Parathyroid adenoma (tissue), 2 donors: ENCODE results near the gene STAU1.
"Not testable (repeated sequence)": the region's sequence is repeated elsewhere in the genome, so short reads cannot be mapped to it uniquely, and the experiment has no call there.

ENCODE experiments used
- H2AFZ ChIP-seq: fragments of 300-600 bp; sonication (generic); one replicate; pipeline ENCODE4 v1.7.0; 2017; ENCODE audit warnings: antibody characterized with exemption, mild to moderate bottlenecking
- H3K27ac ChIP-seq: fragments of 300-600 bp; sonication (generic); one replicate; pipeline ENCODE4 v1.7.0; 2017
- H3K27me3 ChIP-seq: fragments of 300-600 bp; sonication (generic); one replicate; pipeline ENCODE4 v1.7.0; 2017; ENCODE audit warnings: low read length; ENCODE audit not compliant: control insufficient read depth, insufficient read depth
- H3K36me3 ChIP-seq: fragments of 300-600 bp; sonication (generic); one replicate; pipeline ENCODE4 v1.7.0; 2017; ENCODE audit warnings: low read length; ENCODE audit not compliant: control insufficient read depth, insufficient read depth
- H3K4me1 ChIP-seq: fragments of 300-600 bp; sonication (generic); one replicate; pipeline ENCODE4 v1.7.0; 2017; ENCODE audit warnings: control low read depth
- H3K4me2 ChIP-seq: fragments of 300-600 bp; sonication (generic); one replicate; pipeline ENCODE4 v1.7.0; 2017; ENCODE audit warnings: low read length
- H3K4me3 ChIP-seq: fragments of 300-600 bp; sonication (generic); one replicate; pipeline ENCODE4 v1.7.0; 2017; ENCODE audit warnings: low read depth, low read length
- H3K79me2 ChIP-seq: fragments of 300-600 bp; sonication (generic); one replicate; pipeline ENCODE4 v1.7.0; 2017; ENCODE audit warnings: control low read depth
- H3K9ac ChIP-seq: fragments of 300-600 bp; sonication (generic); one replicate; pipeline ENCODE4 v1.7.0; 2017; ENCODE audit warnings: mild to moderate bottlenecking
- H3K9me3 ChIP-seq: fragments of 300-600 bp; sonication (generic); one replicate; pipeline ENCODE4 v1.7.0; 2017; ENCODE audit warnings: low read length; ENCODE audit not compliant: control insufficient read depth
- TF ChIP-seq, protein P1 (sequence below): fragments of 300-600 bp; sonication (generic); IDR thresholded peaks from one replicate; pipeline ENCODE4 v1.7.0; 2017; ENCODE audit warnings: antibody characterized with exemption, mild to moderate bottlenecking
- donor health status: primary hyperparathyroidism.

Gene STAU1

GRCh38 chr20:49203746-49204145, 15.6 kb upstream of the STAU1 start:
- H3K4me1 ChIP-seq: no peaks in the 10 kb centered on the region
- no peaks in the 10 kb centered on the region for H3K79me2 ChIP-seq
- H3K27ac ChIP-seq: no peak overlapping the region
- no peak overlapping the region for H2AFZ ChIP-seq
- H3K27me3 ChIP-seq: no peaks in the 10 kb centered on the region
- no peak overlapping the region for H3K4me2 ChIP-seq
- no peak overlapping the region for H3K9ac ChIP-seq
- H3K36me3 ChIP-seq: no peaks in the 10 kb centered on the region
- TF ChIP-seq, protein P1, sequence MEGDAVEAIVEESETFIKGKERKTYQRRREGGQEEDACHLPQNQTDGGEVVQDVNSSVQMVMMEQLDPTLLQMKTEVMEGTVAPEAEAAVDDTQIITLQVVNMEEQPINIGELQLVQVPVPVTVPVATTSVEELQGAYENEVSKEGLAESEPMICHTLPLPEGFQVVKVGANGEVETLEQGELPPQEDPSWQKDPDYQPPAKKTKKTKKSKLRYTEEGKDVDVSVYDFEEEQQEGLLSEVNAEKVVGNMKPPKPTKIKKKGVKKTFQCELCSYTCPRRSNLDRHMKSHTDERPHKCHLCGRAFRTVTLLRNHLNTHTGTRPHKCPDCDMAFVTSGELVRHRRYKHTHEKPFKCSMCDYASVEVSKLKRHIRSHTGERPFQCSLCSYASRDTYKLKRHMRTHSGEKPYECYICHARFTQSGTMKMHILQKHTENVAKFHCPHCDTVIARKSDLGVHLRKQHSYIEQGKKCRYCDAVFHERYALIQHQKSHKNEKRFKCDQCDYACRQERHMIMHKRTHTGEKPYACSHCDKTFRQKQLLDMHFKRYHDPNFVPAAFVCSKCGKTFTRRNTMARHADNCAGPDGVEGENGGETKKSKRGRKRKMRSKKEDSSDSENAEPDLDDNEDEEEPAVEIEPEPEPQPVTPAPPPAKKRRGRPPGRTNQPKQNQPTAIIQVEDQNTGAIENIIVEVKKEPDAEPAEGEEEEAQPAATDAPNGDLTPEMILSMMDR: no peak
- no peaks in the 10 kb centered on the region for H3K9me3 ChIP-seq
- H3K4me3 ChIP-seq: no peak overlapping the region

DNA sequence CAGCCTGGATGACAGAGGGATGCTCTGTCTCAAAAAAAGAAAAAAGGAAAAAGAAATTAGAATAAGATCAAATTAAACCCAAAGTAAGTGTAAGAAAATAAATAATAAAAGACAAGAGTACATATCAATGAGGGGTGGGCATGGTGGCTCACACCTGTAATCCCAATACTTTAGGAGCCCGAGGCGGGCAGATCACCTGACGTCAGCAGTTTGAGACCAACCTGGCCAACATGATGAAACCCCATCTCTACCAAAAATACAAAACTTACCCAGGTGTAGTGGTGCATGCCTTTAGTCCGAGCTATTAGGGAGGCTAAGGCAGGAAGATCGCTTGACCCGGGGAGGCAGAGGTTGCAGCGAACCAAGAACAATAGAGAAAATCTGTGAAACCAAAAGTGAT, 14.9 kb upstream of the STAU1 start:
- no peaks in the 10 kb centered on the region for H3K27me3 ChIP-seq
- no peaks in the 10 kb centered on the region for H3K36me3 ChIP-seq
- no peak overlapping the region for H3K4me3 ChIP-seq
- no peak overlapping the region for H2AFZ ChIP-seq
- TF ChIP-seq, protein P1: no peak
- no peak overlapping the region for H3K9ac ChIP-seq
- H3K4me1 ChIP-seq: no peaks in the 10 kb centered on the region
- H3K4me2 ChIP-seq: no peak overlapping the region
- no peaks in the 10 kb centered on the region for H3K79me2 ChIP-seq
- no peak overlapping the region for H3K27ac ChIP-seq
- H3K9me3 ChIP-seq: no peaks in the 10 kb centered on the region

DNA sequence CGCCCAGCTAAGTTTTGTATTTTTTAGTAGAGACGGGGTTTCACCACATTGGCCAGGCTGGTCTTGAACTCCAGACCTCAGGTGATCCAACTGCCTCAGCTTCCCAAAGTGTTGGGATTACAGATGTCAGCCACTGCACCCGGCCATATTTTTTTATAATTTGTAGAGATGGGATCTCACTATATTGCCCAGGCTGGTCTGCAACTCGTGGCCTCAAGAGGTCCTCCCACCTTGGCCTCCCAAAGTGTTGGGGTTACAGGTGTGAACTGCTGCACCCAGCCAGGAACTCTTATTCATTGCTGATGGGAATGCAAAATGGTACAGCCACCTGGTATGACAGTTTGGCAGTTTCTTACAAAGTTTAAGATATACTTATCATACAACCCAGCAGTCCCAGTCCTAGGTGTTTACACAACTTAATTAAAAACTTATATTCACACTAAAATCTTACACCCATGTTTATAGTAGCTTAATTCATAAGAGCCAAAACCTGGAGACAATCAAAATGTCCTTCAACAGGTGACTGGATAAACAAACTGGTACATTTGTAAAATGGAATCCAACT, 11.7 kb upstream of the STAU1 start:
- H3K36me3 ChIP-seq: no peaks in the 10 kb centered on the region
- H3K9me3 ChIP-seq: no peaks in the 10 kb centered on the region
- TF ChIP-seq, protein P1: no peak
- no peak overlapping the region for H3K4me2 ChIP-seq
- no peak overlapping the region for H3K4me3 ChIP-seq
- H3K4me1 ChIP-seq: no peaks in the 10 kb centered on the region
- H3K79me2 ChIP-seq: no peaks in the 10 kb centered on the region
- no peak overlapping the region for H2AFZ ChIP-seq
- H3K27me3 ChIP-seq: no peaks in the 10 kb centered on the region
- H3K9ac ChIP-seq: no peak overlapping the region
- H3K27ac ChIP-seq: no peak overlapping the region

GRCh38 chr20:49192944-49193518, 4.9 kb upstream of the STAU1 start:
- not testable (repeated sequence) for H3K4me1 ChIP-seq, H3K27me3 ChIP-seq, H2AFZ ChIP-seq, H3K79me2 ChIP-seq, H3K4me2 ChIP-seq, H3K9me3 ChIP-seq, H3K36me3 ChIP-seq, H3K4me3 ChIP-seq, H3K27ac ChIP-seq, H3K9ac ChIP-seq

DNA sequence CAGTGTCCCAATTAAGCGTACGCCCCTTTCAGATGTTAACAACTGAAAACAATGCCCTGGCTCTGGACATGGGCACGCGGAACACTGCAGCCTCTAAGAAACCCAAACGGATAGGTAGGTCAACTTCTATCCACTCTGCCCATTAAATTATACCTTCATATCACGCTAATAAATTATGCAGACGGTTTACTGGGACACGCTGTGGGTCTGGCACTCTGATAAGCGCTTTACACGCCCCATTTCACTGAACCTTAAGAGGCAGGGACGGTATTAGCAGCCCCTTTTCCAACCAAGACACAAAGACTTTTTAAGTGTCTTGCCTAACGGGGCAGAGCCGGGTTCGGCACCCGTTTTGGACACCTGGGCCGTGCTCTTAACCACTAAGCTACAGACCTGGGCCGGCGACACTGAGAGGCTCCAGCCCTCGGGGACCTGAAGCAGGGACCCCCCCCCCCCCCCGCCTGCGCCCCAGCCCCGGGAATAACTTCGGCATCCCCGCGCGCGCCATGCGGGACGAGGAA, 744 bp downstream of the STAU1 start:
- peak overlapping the region; percentile 76 for H3K27ac ChIP-seq
- peaks cover 42% of the 10 kb centered on the region for H3K79me2 ChIP-seq
- no peaks in the 10 kb centered on the region for H3K27me3 ChIP-seq
- H3K9me3 ChIP-seq: no peaks in the 10 kb centered on the region
- no peaks in the 10 kb centered on the region for H3K36me3 ChIP-seq
- H3K4me3 ChIP-seq: peak overlapping the region; percentile 69
- peak overlapping the region; percentile 79 for H3K4me2 ChIP-seq
- TF ChIP-seq, protein P1: no peak
- H3K9ac ChIP-seq: peak overlapping the region; percentile 32
- H2AFZ ChIP-seq: peak overlapping the region; percentile 61
- peaks cover 11% of the 10 kb centered on the region for H3K4me1 ChIP-seq
